Measurements from ENCODE around the gene TSPAN18. TPM values are rescaled to one million over a fixed set of nuclear protein-coding genes. Genes with fewer than 3 reads are reported as not detected.

The TSPAN18 gene
- total and polyA plus RNA-seq, 2 experiments from 2014 or later, result 6.0 to 10.6 TPM

DNA sequence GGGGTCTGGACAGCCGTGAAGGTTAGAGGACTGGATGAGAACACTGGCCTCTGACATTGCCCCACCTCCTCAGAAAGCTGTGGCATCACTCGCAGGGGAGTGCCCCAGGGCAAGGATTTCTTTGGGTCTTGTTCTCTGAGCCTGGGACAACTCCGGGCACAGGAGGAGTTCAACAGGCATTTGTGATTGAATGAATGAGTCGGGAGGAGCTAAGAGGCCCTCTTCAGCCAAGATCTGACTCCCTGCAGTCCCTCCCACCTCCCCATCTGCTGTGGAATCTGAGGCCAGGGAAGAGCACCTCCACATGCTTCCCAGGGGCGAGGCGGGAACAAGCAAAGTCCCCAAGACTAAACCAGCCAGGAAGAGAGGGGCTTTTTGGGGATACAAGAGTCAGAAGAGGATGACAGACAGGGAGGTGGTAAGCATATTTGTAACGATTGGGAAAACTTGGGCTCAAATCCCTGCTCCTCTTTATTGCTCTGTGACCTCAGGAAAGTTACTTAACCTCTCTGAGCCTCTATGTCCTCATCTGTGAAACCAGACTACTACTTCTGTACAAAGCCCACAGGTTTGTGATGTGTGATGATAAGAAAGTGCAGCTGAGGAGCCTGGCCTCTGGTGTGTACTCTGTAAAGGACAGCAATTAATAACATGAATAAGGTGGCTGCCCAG, 217.6 kb downstream of the TSPAN18 start:
- peak; percentile 10 to 21; a peak in 1 of 4 replicates for TF ChIP-seq CTCF (conservative IDR thresholded peaks at IDR 0.05; ENCODE audit: low read depth in 2 of 2)
- TF ChIP-seq POLR2AphosphoS5 (IDR thresholded peaks at IDR 0.05; ENCODE audit: low read depth), result no peak
- H3K36me3 ChIP-seq (ENCODE audit: insufficient read depth), result no peaks in the 10 kb centered on the region
- H3K9me2 ChIP-seq (ENCODE audit: insufficient read depth), result no peaks in the 10 kb centered on the region
- no peak for DNase-seq (ENCODE audit: low spot score)
- H3K79me2 ChIP-seq (replicated peaks; ENCODE audit: insufficient read depth), result peaks cover 6% of the 10 kb centered on the region; the same call in 1 of the 2 replicates
- peak overlapping the region; percentile 72 for H3K4me2 ChIP-seq
- peaks cover 33% of the 10 kb centered on the region for H3K27me3 Mint-ChIP-seq (ENCODE audit: insufficient read depth, low read depth, poor library complexity)
- H3K4me1 ChIP-seq (ENCODE audit: insufficient read depth), result peaks cover 40% of the 10 kb centered on the region
- peak overlapping the region; percentile 27; the same call in 2 of the 3 replicates for H3K4me3 Mint-ChIP-seq
- H3K4me3 ChIP-seq, result no peak overlapping the region
- H3K36me3 Mint-ChIP-seq (ENCODE audit: low read depth), result peaks cover 12% of the 10 kb centered on the region
- peaks cover 82% of the 10 kb centered on the region for H3K4me1 Mint-ChIP-seq
- H3K9me3 Mint-ChIP-seq, result peaks cover 5% of the 10 kb centered on the region; the same call in 2 of the 3 replicates
- no peaks in the 10 kb centered on the region for H3K27me3 ChIP-seq (ENCODE audit: insufficient read depth)
- H3F3A ChIP-seq (replicated peaks; ENCODE audit: low read depth), result 0 out of 2 replicates have a peak, but pooled peaks cover 3% of the 10 kb centered on the region
- H3K27ac Mint-ChIP-seq, result peak overlapping the region; percentile 52; the same call in 1 of the 2 replicates
- peak; percentile 72 for ATAC-seq
- H4K20me1 ChIP-seq (replicated peaks; ENCODE audit: insufficient read depth), result no peaks in the 10 kb centered on the region
- H2AFZ ChIP-seq, result no peak overlapping the region
- H3K27ac ChIP-seq (ENCODE audit: low read depth), result no peak overlapping the region

DNA sequence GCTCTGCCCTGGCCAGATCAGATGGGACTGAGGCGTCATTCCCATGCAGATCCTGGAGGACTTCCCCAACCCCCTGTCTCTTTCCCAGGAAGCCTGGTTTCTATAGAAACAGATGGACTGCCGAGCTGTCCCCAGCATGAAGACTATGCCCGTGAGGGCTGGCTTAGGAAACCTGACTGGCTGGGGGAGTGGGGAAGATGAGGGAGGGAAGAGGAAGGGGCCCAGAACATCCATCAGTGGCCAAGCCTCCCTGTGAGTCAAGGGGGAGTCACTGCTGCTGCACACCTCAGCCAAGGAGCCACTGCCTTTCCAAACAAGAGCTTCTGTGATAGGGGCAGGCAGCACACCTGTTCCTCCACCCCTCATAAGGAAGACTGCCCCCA, 218.1 kb downstream of the TSPAN18 start:
- ATAC-seq (peak; percentile 7), DNase-seq (ENCODE audit: low spot score) (no peak)
- peak overlapping the region; percentile 52; the same call in 1 of the 2 replicates for H3K27ac Mint-ChIP-seq
- no peak overlapping the region for H3K27ac ChIP-seq (ENCODE audit: low read depth)
- no peaks in the 10 kb centered on the region for H3K9me2 ChIP-seq (ENCODE audit: insufficient read depth)
- peaks cover 6% of the 10 kb centered on the region; the same call in 1 of the 2 replicates for H3K79me2 ChIP-seq (replicated peaks; ENCODE audit: insufficient read depth)
- no peak overlapping the region for H2AFZ ChIP-seq
- no peaks in the 10 kb centered on the region for H4K20me1 ChIP-seq (replicated peaks; ENCODE audit: insufficient read depth)
- H3K27me3 ChIP-seq (ENCODE audit: insufficient read depth), result no peaks in the 10 kb centered on the region
- H3K36me3 ChIP-seq (ENCODE audit: insufficient read depth), result no peaks in the 10 kb centered on the region
- peaks cover 33% of the 10 kb centered on the region for H3K27me3 Mint-ChIP-seq (ENCODE audit: insufficient read depth, low read depth, poor library complexity)
- H3K4me2 ChIP-seq, result peak overlapping the region; percentile 72
- H3K4me3 ChIP-seq, result no peak overlapping the region
- H3K4me1 Mint-ChIP-seq, result peaks cover 79% of the 10 kb centered on the region
- H3K36me3 Mint-ChIP-seq (ENCODE audit: low read depth), result peaks cover 12% of the 10 kb centered on the region
- H3K4me3 Mint-ChIP-seq, result peak overlapping the region; percentile 27; the same call in 2 of the 3 replicates
- H3K9me3 Mint-ChIP-seq, result peaks cover 5% of the 10 kb centered on the region; the same call in 2 of the 3 replicates
- peaks cover 40% of the 10 kb centered on the region for H3K4me1 ChIP-seq (ENCODE audit: insufficient read depth)
- 0 out of 2 replicates have a peak, but pooled peaks cover 3% of the 10 kb centered on the region for H3F3A ChIP-seq (replicated peaks; ENCODE audit: low read depth)
- TF ChIP-seq ZNF331 (CRISPR knock-in tag; IDR thresholded peaks at IDR 0.05; ENCODE audit: low read depth), result no peak
- TF ChIP-seq, protein P1, sequence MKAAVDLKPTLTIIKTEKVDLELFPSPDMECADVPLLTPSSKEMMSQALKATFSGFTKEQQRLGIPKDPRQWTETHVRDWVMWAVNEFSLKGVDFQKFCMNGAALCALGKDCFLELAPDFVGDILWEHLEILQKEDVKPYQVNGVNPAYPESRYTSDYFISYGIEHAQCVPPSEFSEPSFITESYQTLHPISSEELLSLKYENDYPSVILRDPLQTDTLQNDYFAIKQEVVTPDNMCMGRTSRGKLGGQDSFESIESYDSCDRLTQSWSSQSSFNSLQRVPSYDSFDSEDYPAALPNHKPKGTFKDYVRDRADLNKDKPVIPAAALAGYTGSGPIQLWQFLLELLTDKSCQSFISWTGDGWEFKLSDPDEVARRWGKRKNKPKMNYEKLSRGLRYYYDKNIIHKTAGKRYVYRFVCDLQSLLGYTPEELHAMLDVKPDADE (IDR thresholded peaks at IDR 0.05), result no peak
- TF ChIP-seq, protein P2, sequence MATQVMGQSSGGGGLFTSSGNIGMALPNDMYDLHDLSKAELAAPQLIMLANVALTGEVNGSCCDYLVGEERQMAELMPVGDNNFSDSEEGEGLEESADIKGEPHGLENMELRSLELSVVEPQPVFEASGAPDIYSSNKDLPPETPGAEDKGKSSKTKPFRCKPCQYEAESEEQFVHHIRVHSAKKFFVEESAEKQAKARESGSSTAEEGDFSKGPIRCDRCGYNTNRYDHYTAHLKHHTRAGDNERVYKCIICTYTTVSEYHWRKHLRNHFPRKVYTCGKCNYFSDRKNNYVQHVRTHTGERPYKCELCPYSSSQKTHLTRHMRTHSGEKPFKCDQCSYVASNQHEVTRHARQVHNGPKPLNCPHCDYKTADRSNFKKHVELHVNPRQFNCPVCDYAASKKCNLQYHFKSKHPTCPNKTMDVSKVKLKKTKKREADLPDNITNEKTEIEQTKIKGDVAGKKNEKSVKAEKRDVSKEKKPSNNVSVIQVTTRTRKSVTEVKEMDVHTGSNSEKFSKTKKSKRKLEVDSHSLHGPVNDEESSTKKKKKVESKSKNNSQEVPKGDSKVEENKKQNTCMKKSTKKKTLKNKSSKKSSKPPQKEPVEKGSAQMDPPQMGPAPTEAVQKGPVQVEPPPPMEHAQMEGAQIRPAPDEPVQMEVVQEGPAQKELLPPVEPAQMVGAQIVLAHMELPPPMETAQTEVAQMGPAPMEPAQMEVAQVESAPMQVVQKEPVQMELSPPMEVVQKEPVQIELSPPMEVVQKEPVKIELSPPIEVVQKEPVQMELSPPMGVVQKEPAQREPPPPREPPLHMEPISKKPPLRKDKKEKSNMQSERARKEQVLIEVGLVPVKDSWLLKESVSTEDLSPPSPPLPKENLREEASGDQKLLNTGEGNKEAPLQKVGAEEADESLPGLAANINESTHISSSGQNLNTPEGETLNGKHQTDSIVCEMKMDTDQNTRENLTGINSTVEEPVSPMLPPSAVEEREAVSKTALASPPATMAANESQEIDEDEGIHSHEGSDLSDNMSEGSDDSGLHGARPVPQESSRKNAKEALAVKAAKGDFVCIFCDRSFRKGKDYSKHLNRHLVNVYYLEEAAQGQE (IDR thresholded peaks at IDR 0.05; ENCODE audit: unreplicated experiment), result no peak
- no peak for TF ChIP-seq CREB1 (CRISPR knock-in tag; IDR thresholded peaks at IDR 0.05; ENCODE audit: low read depth)
- TF ChIP-seq CTCF (conservative IDR thresholded peaks at IDR 0.05; ENCODE audit: low read depth in 2 of 2), result no peak

Measured in GM23338 (cell line).